ENCODE data around the gene GAPDH.
"Not testable (repeated sequence)": the region's sequence is repeated elsewhere in the genome, so short reads cannot be mapped to it uniquely, and the experiment has no call there.

The GAPDH gene

GRCh38 chr12:6558014-6558760 lies 23.9 kb downstream of the GAPDH start:
- not testable (repeated sequence) for H3K27ac ChIP-seq; DNase-seq (ENCODE audit: low read depth, low spot score)

DNA sequence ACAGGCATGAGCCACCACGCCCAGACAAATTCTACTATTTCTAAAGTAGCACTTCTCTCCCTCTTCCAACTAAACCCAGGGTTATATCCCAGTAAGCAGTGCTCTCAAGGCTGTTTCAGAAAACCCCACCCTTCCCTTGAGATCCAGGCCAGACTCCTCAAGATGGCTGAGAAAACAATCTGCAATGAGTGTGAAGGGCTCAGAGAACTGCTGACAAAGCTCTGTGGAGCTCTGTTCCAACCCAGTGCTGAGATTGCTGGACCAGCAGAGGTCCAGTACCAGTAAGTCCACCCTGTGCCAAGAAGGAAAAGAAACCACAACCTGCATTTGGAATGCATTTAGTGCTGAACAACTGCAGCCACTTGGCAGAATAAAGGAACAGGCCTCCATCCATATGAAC lies 25.2 kb downstream of the GAPDH start:
- DNase-seq (ENCODE audit: low read depth, low spot score): no peak
- H3K27ac ChIP-seq: no peak overlapping the region

DNA sequence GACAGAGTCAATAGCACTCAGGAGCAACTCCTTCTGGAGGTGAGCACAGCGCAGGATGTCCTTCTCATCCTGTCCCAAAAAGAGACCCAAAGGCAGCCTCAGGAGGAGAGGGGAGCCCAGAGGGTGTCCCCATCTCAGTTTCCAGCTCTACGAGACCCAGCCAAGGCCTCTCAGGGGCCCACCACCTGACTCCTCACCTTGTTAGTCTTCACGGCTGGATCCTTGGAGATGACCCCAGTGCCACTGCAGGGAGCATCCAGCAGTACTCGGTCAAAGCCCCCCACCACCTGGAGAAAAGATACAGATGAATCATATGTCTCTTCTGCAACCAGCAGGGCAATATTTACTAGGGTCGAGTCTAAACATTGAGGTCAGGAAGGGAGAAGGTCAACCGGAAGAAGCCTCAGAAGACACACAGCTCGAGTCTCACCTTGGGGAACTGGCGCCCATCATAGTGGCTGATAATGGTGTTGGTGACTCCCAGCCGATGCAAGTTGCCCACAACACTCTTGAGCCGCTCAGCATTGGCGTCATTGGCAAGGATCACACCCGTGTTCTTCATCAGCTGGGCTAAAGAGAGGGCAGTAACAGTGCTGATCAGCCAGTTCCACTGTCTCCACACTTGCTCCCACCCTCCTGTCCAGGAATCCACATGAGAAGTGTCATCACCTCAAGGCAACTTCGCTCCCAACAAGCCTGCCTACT lies 26.3 kb downstream of the GAPDH start:
- H3K27ac ChIP-seq: no peak overlapping the region
- no peak for DNase-seq (ENCODE audit: low read depth, low spot score)

DNA sequence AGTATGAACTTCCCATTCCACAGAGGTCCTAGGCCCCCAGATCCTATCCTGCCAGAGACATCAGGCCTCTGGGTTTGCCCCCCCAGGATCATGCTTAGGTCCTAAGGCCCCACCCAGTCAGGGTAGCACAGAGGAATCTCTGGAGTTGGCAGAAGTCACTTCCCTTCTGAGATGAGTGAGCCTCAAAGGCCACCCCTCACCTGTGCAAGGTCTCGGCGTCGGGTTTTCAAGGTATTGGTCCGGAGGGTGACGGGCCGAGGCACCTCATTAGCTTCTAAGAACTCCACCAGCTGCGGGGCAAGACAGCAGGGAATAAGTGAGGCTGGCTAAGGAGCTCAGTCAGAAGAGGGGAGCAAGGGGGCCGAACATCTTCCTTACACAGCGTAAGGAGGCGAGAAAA lies 28.6 kb downstream of the GAPDH start:
- no peak for DNase-seq (ENCODE audit: low read depth, low spot score)
- no peak overlapping the region for H3K27ac ChIP-seq

DNA sequence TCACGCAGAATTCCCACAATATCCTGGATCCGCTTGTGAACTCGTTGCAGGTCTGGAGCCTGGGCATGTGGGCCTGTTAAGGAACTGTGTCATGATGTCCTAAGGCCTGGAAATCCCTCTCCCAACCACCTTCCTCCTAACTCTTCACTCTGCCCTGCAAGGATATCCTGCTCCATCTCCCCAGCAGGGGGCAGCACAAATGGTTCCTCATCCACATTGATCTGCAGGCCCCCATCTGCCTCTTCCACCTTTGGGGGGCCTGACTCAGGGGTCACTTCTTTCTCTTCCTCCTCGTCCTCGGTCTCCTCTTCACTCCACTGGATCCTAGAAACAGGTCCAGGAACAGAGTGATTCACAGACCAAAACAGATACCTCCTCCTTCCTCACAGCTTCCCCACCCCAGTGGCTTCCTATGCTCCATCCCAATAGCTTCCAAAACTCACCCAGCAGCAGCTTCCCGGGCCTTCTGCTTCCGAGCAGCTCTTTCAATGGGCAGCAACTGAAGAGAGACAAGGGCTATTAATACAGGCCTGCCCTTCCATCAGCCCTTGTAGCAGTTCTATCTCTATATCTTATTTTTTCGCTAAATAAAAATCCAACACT lies 29.2 kb downstream of the GAPDH start:
- no peak overlapping the region for H3K27ac ChIP-seq
- no peak for DNase-seq (ENCODE audit: low read depth, low spot score)

DNA sequence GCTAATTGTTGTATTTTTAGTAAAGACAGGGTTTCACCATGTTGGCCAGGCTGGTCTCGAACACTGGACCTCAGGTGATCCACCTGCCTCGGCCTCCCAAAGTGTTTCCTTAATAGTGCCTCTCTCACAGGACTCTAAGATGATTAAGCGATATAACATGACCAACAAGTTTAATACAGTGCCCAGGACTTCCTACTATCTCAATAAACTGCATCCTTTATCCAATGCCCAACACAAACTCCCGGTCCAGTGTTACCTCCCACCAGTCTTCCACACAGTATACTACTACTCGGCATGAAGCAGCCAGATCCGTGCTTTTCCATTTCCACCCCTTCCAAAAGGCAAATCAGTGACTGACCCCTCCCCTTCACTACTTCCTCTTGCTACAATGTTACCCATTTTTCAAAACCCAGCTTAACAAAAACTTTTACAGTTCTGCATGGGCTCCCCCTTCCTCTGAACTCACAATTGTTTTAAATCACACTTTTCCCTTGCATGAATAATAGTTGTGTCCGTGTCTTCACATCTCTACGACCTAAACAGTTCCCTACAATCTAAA lies 32.9 kb downstream of the GAPDH start:
- H3K27ac ChIP-seq: peak overlapping the region; percentile 86

GRCh38 chr12:6569312-6569711 lies 35.0 kb downstream of the GAPDH start:
- no peak for DNase-seq (ENCODE audit: low read depth, low spot score)
- H3K27ac ChIP-seq: no peak overlapping the region

More for the DNA sequence above, 32.9 kb downstream of the GAPDH start:
- no peak for DNase-seq (ENCODE audit: low read depth, low spot score)

- H3K27ac ChIP-seq: no peak overlapping the region
- no peak for DNase-seq (ENCODE audit: low read depth, low spot score)
Measured at GRCh38 chr12:6569786-6570185, 35.5 kb downstream of the GAPDH start.

GRCh38 chr12:6570264-6570887 lies 36.1 kb downstream of the GAPDH start:
- no peak overlapping the region for H3K27ac ChIP-seq
- no peak for DNase-seq (ENCODE audit: low read depth, low spot score)

- H3K27ac ChIP-seq: no peak overlapping the region
- no peak for DNase-seq (ENCODE audit: low read depth, low spot score)
Measured at GRCh38 chr12:6573001-6573400, 38.7 kb downstream of the GAPDH start.

GRCh38 chr12:6574576-6575295 lies 40.4 kb downstream of the GAPDH start:
- no peak overlapping the region for H3K27ac ChIP-seq
- no peak for DNase-seq (ENCODE audit: low read depth, low spot score)

GRCh38 chr12:6575648-6576047 lies 41.3 kb downstream of the GAPDH start:
- no peak overlapping the region for H3K27ac ChIP-seq
- no peak for DNase-seq (ENCODE audit: low read depth, low spot score)

GRCh38 chr12:6582196-6582595 lies 47.9 kb downstream of the GAPDH start:
- no peak for DNase-seq (ENCODE audit: low read depth, low spot score)
- no peak overlapping the region for H3K27ac ChIP-seq

GRCh38 chr12:6582959-6583358 lies 48.6 kb downstream of the GAPDH start:
- no peak for DNase-seq (ENCODE audit: low read depth, low spot score)
- no peak overlapping the region for H3K27ac ChIP-seq

GRCh38 chr12:6584293-6584692 lies 50.0 kb downstream of the GAPDH start:
- DNase-seq (ENCODE audit: low read depth, low spot score): no peak
- no peak overlapping the region for H3K27ac ChIP-seq

DNA sequence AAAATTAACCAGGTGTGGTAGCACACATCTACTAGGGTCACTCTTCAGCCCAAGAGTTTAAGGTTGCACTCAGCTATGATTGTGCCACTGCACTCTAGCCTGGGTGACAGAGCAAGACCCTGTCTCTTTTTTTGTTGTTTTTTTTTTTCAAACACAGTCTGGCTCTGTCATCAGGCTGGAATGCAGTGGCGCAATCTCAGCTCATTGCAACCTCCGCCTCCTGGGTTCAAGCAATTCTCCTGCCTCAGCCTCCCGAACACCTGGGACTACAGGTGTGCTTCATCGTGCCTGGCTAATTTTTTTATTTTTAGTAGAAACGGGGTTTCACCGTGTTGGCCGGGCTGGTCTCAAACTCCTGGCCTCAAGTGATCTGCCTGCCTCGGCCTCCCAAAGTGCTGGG lies 52.3 kb downstream of the GAPDH start:
- not testable (repeated sequence) for H3K27ac ChIP-seq; DNase-seq (ENCODE audit: low read depth, low spot score)
